Mucosa of descending colon (tissue), 3 donors: ENCODE results near the gene OR5L1. TPM values are rescaled to one million over a fixed set of nuclear protein-coding genes. Genes with fewer than 3 reads are reported as not detected.

Experiments used
- ATAC-seq: fragments of 200-7000 bp; cut with Tn5 transposase; one replicate; pipeline ENCODE4 v1.9.1; 2020; ENCODE audit warnings: mild to moderate bottlenecking, moderate library complexity
- DNase-seq, 3 donors: peaks; one replicate each; pipeline ENCODE4 v3.0.0-alpha.2; 2020
- H3K36me3 ChIP-seq: fragments of 200-600 bp; one replicate; pipeline ENCODE4 v1.8.0; 2021; ENCODE audit warnings: low read depth, mild to moderate bottlenecking
- H3K4me1 ChIP-seq: fragments of 200-600 bp; one replicate; pipeline ENCODE4 v1.8.0; 2021; ENCODE audit warnings: low read depth, mild to moderate bottlenecking
- H3K4me3 ChIP-seq: fragments of 200-600 bp; one replicate; pipeline ENCODE4 v1.8.0; 2021; ENCODE audit warnings: mild to moderate bottlenecking
- H3K9me3 ChIP-seq: fragments of 200-600 bp; one replicate; pipeline ENCODE4 v1.8.0; 2021; ENCODE audit warnings: mild to moderate bottlenecking
- CTCF ChIP-seq: fragments of 200-600 bp; IDR thresholded peaks from one replicate; pipeline ENCODE4 v1.8.0; 2022; ENCODE audit warnings: antibody characterized with exemption, mild to moderate bottlenecking
- intact Hi-C, 2 donors: fragments of 100-400 bp; cut with DNase I in 1 of 2; cut with micrococcal nuclease in 1 of 2; formaldehyde crosslinking; loops; one replicate each; pipeline versions ENCODE4 v1.11.0 to v1.11.1; 2022; cut with DNase I, micrococcal nuclease
- total RNA-seq, 3 donors: library from RNA; stranded (reverse); fragmentation: NEBNext Ultra II Directional in 2 of 3; extraction: Animal tissue kit (Norgen Biotek cat#: 25700) in 2 of 3; gene quantifications; one replicate each; pipeline versions ENCODE4 v1.2.1 to v1.2.4, GENCODE V29; 2021 to 2023
- donor health status: DM: no; HTN: no; CAD: no; lungs with moderate emphysema.
- donor health status: DM: no; HTN: no; CAD: no.
- donor health status: DM: no; HTN: yes; CAD: no.

The OR5L1 gene
- total RNA-seq, 3 donors from 2014 or later: not detected

DNA sequence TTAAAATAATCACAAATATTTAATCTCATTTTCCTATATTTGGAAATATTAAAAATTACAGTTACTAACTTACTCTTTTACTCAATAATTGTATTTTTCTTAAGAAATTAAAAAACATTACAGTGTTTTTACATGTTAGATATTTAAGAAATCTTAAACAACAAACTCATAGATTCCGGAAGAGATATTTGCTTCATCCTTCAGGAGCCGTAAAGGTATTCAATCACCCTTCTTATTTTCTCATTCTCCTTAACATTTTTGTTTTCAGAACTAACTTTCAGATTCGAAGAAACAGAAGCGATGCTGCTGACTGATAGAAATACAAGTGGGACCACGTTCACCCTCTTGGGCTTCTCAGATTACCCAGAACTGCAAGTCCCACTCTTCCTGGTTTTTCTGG lies 8.2 kb downstream of the OR5L1 start, which contains the start of gene OR5D18:
TSS of gene OR5D18 (plus strand) at position 301 of the 400 bp plus-strand sequence. CDS start at position 301, 0 bp downstream.
- no peaks in the 10 kb centered on the region for H3K36me3 ChIP-seq
- no peak for DNase-seq
- intact Hi-C loops: no loop called here
- TF ChIP-seq CTCF: no peak
- no peaks in the 10 kb centered on the region for H3K9me3 ChIP-seq
- no peak for ATAC-seq
- no peak within 1 kb of the TSS for H3K4me3 ChIP-seq
- no peaks in the 10 kb centered on the region for H3K4me1 ChIP-seq

DNA sequence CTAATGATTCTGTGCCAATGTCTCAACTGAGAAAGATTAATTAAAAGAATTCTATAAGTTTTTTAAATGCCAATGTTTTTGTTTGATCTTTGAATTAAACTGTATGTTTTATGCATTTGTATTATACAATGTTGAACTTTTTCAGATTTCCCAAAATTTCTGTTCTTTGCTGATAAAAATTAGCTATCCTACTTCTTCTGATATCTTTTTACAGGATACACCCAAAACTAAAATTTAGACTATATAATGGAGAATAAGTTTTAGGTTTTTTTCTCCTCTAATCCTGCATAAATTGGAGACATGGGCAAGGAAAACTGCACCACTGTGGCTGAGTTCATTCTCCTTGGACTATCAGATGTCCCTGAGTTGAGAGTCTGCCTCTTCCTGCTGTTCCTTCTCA lies 15.8 kb downstream of the OR5L1 start, which contains the start of gene OR5L2:
TSS of gene OR5L2 (plus strand) at position 301 of the 400 bp plus-strand sequence. CDS start at position 301, 0 bp downstream.
- no peak for DNase-seq
- no peak for TF ChIP-seq CTCF
- H3K9me3 ChIP-seq: no peaks in the 10 kb centered on the region
- H3K4me1 ChIP-seq: no peaks in the 10 kb centered on the region
- no peaks in the 10 kb centered on the region for H3K36me3 ChIP-seq
- intact Hi-C loops: no loop called here
- H3K4me3 ChIP-seq: no peak within 1 kb of the TSS
- no peak for ATAC-seq

DNA sequence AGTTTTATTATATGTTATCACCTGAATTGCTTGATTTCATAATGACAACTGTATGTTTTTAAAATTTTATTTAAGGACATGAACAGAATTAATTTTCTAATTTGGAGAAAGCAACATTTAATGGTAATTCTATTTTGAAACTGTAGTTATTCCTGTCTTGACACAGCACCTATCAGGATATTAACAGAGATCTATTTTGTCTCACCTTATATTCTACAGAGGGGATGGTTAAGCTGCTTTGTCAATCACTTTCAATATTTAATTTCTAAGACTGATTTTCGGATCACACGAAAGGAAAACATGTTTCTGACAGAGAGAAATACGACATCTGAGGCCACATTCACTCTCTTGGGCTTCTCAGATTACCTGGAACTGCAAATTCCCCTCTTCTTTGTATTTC lies 27.3 kb downstream of the OR5L1 start, which contains the start of gene OR5D16:
TSS of gene OR5D16 (plus strand) at position 301 of the 400 bp plus-strand sequence. CDS start at position 301, 0 bp downstream.
- intact Hi-C loops: no loop called here
- no peak for ATAC-seq
- peaks cover 6% of the 10 kb centered on the region for H3K9me3 ChIP-seq
- H3K36me3 ChIP-seq: no peaks in the 10 kb centered on the region
- H3K4me3 ChIP-seq: no peak within 1 kb of the TSS
- no peak for TF ChIP-seq CTCF
- H3K4me1 ChIP-seq: no peaks in the 10 kb centered on the region
- no peak for DNase-seq

DNA sequence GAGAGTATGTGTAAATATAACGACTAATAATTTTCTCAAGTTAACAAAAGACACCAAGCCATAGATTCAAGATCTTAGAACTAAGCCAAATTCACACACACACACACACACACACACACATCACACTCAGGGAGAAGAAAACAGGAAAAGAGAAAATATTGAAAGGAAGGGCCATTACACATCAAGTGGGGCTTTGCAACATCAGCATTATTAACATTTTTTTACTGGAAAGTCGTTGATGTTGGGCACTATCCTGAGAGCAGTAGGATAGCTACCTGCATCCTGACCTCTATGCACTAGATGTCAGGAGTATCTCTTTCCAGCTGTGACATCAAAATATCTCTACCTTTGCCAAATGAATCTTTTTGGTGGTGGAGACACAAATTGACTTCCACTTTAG lies 36.3 kb downstream of the OR5L1 start:
- Histone ChIP-seq H3K4me3 (no peak overlapping the region), H3K9me3 (peaks cover 6% of the 10 kb centered on the region), H3K4me1 (no peaks in the 10 kb centered on the region), H3K36me3 (no peaks in the 10 kb centered on the region)
- ATAC-seq: no peak
- no peak for TF ChIP-seq CTCF
- DNase-seq: no peak
- intact Hi-C loops: no loop called here

GRCh38 chr11:55849037-55849436 lies 37.9 kb downstream of the OR5L1 start:
- no peaks in the 10 kb centered on the region for H3K36me3 ChIP-seq
- peaks cover 6% of the 10 kb centered on the region for H3K9me3 ChIP-seq
- intact Hi-C loops: no loop called here
- no peak for TF ChIP-seq CTCF
- no peak for ATAC-seq
- no peak overlapping the region for H3K4me3 ChIP-seq
- no peak for DNase-seq
- H3K4me1 ChIP-seq: no peaks in the 10 kb centered on the region

DNA sequence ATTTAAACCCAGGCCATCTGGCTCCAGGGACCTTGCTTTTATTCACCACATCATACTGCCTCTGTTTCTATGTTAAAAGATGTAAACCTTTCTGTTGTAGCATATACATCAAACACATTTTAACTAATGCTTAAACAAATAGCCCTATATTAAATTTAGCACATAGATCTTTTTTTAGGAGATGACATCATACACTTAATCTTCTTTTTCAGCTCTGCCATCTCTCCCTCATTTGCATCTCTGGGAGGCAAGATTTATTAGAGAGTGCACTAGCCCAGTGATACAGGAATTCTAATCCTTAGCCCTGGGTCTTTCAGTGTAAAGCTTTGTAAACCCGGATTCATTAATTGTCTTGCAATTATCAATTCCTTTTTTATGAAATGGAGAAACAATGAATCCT lies 41.0 kb downstream of the OR5L1 start:
- Histone ChIP-seq H3K4me1 (no peaks in the 10 kb centered on the region), H3K36me3 (no peaks in the 10 kb centered on the region), H3K9me3 (no peaks in the 10 kb centered on the region), H3K4me3 (no peak overlapping the region)
- DNase-seq (no peak), ATAC-seq (no peak)
- TF ChIP-seq CTCF: no peak
- intact Hi-C loops: no loop called here
